Measurements from ENCODE around the gene PROCA1.

The PROCA1 gene

GRCh38 chr17:28705728-28706334 lies 5.9 kb downstream of the PROCA1 start:
- DNase-seq: no peak

GRCh38 chr17:28705074-28705659 lies 6.5 kb downstream of the PROCA1 start:
- no peak for DNase-seq

GRCh38 chr17:28704219-28704858 lies 7.3 kb downstream of the PROCA1 start:
- DNase-seq: no peak

- DNase-seq: no peak
Measured at GRCh38 chr17:28703552-28704218, 8.0 kb downstream of the PROCA1 start.

- no peak for DNase-seq
Measured at GRCh38 chr17:28702752-28703150, 8.9 kb downstream of the PROCA1 start.

GRCh38 chr17:28702026-28702751 lies 9.5 kb downstream of the PROCA1 start:
- DNase-seq: peak; percentile 34

GRCh38 chr17:28700830-28701492 lies 10.7 kb downstream of the PROCA1 start:
- peak; percentile 90 for DNase-seq

GRCh38 chr17:28700278-28700677 lies 11.4 kb downstream of the PROCA1 start:
- no peak for DNase-seq

- DNase-seq: peak; percentile 95
Measured at GRCh38 chr17:28698253-28698941, 13.3 kb downstream of the PROCA1 start.

- DNase-seq: no peak
Measured at GRCh38 chr17:28693869-28694268, 17.8 kb downstream of the PROCA1 start.

GRCh38 chr17:28689011-28689410 lies 22.7 kb downstream of the PROCA1 start:
- DNase-seq: no peak

GRCh38 chr17:28688481-28688880 lies 23.2 kb downstream of the PROCA1 start:
- no peak for DNase-seq

- no peak for DNase-seq
Measured at GRCh38 chr17:28686296-28686695, 25.4 kb downstream of the PROCA1 start.

GRCh38 chr17:28685366-28685765 lies 26.3 kb downstream of the PROCA1 start:
- no peak for DNase-seq

GRCh38 chr17:28684963-28685362 lies 26.7 kb downstream of the PROCA1 start:
- peak; percentile 80 for DNase-seq

GRCh38 chr17:28682655-28683054 lies 29.0 kb downstream of the PROCA1 start:
- DNase-seq: no peak

- peak; percentile 54 for DNase-seq
Measured at GRCh38 chr17:28675980-28676379, 35.7 kb downstream of the PROCA1 start.

- no peak for DNase-seq
Measured at GRCh38 chr17:28675490-28675889, 36.2 kb downstream of the PROCA1 start.

GRCh38 chr17:28669918-28670317 lies 41.8 kb downstream of the PROCA1 start:
- no peak for DNase-seq

GRCh38 chr17:28667870-28668269 lies 43.8 kb downstream of the PROCA1 start:
- no peak for DNase-seq

- DNase-seq: no peak
Measured at GRCh38 chr17:28665994-28666393, 45.7 kb downstream of the PROCA1 start.

- no peak for DNase-seq
Measured at GRCh38 chr17:28663723-28664122, 48.0 kb downstream of the PROCA1 start.

Measured in DMS53 (cell line).